ENCODE measurements around the gene TOMM7. TPM values are rescaled to one million over a fixed set of nuclear protein-coding genes. Genes with fewer than 3 reads are reported as not detected.

TOMM7 gene
- total RNA-seq, 3 donors from 2014 or later (not counting 1 experiment from before 2014, with no cell fraction given), result 194 to 286 (median 269) TPM

DNA sequence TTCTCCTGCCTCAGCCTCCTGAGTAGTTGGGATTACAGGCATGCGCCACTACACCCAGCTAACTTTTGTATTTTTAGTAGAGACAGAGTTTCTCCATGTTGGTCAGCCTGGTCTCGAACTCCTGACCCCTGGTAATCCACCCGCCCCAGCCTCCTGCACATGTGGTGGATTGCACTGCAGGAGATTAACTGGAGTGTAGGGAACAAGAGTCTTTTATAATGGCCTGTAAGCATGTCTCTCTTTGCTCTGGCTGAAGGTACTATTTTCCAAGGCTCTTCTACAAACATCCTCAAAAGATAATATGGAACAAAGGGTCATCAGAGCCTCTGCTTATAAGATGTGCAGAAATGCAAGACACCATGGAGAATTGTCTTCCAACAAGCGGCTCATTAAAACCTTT, 3.2 kb downstream of the TOMM7 start:
- Mint-ChIP-seq H3K4me1 (peaks cover 39 to 52% of the 10 kb centered on the region in 2 donors), H3K27me3 (ENCODE audit: low read depth in 2 of 2) (peaks cover 0 to 9% of the 10 kb centered on the region in 2 donors), H3K36me3 (no peaks in the 10 kb centered on the region), H3K27ac (peak overlapping the region in 1 of 2 donors; percentile 10), H3K4me3 (peak overlapping the region; percentile 7), H3K9me3 (no peaks in the 10 kb centered on the region)
- no peaks in the 10 kb centered on the region for H3K9me3 ChIP-seq (ENCODE audit: control insufficient read depth, insufficient read depth, low read length)
- H3K36me3 ChIP-seq (ENCODE audit: control insufficient read depth, insufficient read depth, low read length), result peaks cover 26% of the 10 kb centered on the region
- ATAC-seq (no peak), DNase-seq (no peak)
- intact Hi-C loops (cut with micrococcal nuclease), result no loop called here
- TF ChIP-seq, protein P1, sequence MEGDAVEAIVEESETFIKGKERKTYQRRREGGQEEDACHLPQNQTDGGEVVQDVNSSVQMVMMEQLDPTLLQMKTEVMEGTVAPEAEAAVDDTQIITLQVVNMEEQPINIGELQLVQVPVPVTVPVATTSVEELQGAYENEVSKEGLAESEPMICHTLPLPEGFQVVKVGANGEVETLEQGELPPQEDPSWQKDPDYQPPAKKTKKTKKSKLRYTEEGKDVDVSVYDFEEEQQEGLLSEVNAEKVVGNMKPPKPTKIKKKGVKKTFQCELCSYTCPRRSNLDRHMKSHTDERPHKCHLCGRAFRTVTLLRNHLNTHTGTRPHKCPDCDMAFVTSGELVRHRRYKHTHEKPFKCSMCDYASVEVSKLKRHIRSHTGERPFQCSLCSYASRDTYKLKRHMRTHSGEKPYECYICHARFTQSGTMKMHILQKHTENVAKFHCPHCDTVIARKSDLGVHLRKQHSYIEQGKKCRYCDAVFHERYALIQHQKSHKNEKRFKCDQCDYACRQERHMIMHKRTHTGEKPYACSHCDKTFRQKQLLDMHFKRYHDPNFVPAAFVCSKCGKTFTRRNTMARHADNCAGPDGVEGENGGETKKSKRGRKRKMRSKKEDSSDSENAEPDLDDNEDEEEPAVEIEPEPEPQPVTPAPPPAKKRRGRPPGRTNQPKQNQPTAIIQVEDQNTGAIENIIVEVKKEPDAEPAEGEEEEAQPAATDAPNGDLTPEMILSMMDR (IDR thresholded peaks at IDR 0.05), result no peak
- H3K27me3 ChIP-seq (ENCODE audit: control insufficient read depth, insufficient read depth, low read length), result no peaks in the 10 kb centered on the region
- WGBS (ENCODE audit: insufficient coverage), result 98% methylated on average over 4 of the region's 4 CpGs
- no peak overlapping the region for H3K27ac ChIP-seq (ENCODE audit: low read length)
- no peak overlapping the region for H3K4me3 ChIP-seq (ENCODE audit: low read length)
- H3K4me1 ChIP-seq (ENCODE audit: control insufficient read depth, insufficient read depth, low read length), result peaks cover 13% of the 10 kb centered on the region

DNA sequence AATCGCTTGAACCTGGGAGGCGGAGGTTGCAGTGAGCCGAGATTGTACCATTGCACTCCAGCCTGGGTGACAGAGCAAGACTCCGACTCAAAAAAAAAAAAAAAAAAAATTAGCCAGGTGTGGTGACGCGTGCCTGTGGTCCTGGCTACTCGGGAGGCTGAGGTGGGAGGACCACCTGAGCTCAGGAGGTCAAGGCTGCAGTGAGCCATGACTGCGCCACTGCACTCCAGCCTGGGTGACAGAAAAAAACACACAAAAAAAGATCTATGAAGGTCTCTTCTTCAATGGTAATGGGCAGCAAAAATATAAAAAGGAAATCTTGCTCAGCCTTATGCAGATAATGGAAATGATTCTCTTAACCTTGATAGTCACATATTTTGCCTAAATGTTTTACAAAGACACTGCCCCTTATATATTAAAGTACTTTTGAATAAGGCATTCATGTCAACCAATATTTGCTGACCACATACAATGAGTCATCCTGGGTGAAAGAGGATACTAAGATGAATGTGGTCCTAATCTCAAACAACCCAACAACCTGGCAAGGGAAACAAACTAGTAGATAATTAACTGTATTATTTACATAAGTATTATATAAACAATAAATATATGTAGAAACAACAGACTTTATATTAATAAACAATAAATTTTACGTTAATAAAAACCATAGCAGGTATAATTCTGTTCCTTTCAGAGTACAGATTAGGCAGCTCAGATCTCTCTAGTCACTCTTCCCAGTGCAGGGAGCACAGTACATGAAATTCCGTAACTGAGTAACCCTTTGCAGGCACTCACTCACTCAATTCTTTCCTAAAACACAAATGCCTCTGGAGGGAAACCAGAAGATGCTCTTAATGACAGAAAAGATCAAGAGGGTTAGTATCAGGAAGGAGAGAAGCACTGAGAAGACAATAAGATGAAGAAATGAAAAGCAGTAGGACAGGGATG, 8.1 kb downstream of the TOMM7 start:
- Mint-ChIP-seq H3K27me3 (ENCODE audit: low read depth in 2 of 2) (no peaks in the 10 kb centered on the region), H3K36me3 (peaks cover 17% of the 10 kb centered on the region), H3K4me1 (peaks cover 5 to 18% of the 10 kb centered on the region in 2 donors), H3K4me3 (no peak overlapping the region), H3K9me3 (no peaks in the 10 kb centered on the region), H3K27ac (no peak overlapping the region)
- intact Hi-C loops (cut with micrococcal nuclease), result no loop called here
- no peak for DNase-seq
- no peak overlapping the region for H3K4me3 ChIP-seq (ENCODE audit: low read length)
- no peaks in the 10 kb centered on the region for H3K9me3 ChIP-seq (ENCODE audit: control insufficient read depth, insufficient read depth, low read length)
- peaks cover 48% of the 10 kb centered on the region for H3K36me3 ChIP-seq (ENCODE audit: control insufficient read depth, insufficient read depth, low read length)
- H3K27me3 ChIP-seq (ENCODE audit: control insufficient read depth, insufficient read depth, low read length), result no peaks in the 10 kb centered on the region
- TF ChIP-seq, protein P1 (IDR thresholded peaks at IDR 0.05), result no peak
- no peaks in the 10 kb centered on the region for H3K4me1 ChIP-seq (ENCODE audit: control insufficient read depth, insufficient read depth, low read length)
- H3K27ac ChIP-seq (ENCODE audit: low read length), result no peak overlapping the region
- ATAC-seq, result no peak
- WGBS (ENCODE audit: insufficient coverage), result 91% methylated on average over 10 of the region's 10 CpGs

GRCh38 chr7:22812353-22812752, 10.3 kb downstream of the TOMM7 start:
- Histone ChIP-seq H3K36me3 (ENCODE audit: control insufficient read depth, insufficient read depth, low read length) (peaks cover 43% of the 10 kb centered on the region), H3K27me3 (ENCODE audit: control insufficient read depth, insufficient read depth, low read length) (no peaks in the 10 kb centered on the region), H3K4me3 (ENCODE audit: low read length) (no peak overlapping the region), H3K9me3 (ENCODE audit: control insufficient read depth, insufficient read depth, low read length) (no peaks in the 10 kb centered on the region), H3K4me1 (ENCODE audit: control insufficient read depth, insufficient read depth, low read length) (no peaks in the 10 kb centered on the region), H3K27ac (ENCODE audit: low read length) (no peak overlapping the region)
- Mint-ChIP-seq H3K4me3 (no peak overlapping the region), H3K4me1 (peaks cover 5 to 13% of the 10 kb centered on the region in 2 donors), H3K27ac (no peak overlapping the region), H3K27me3 (ENCODE audit: low read depth in 2 of 2) (no peaks in the 10 kb centered on the region), H3K9me3 (no peaks in the 10 kb centered on the region), H3K36me3 (peaks cover 17% of the 10 kb centered on the region)
- TF ChIP-seq, protein P1 (IDR thresholded peaks at IDR 0.05), result no peak
- no peak for DNase-seq
- intact Hi-C loops (cut with micrococcal nuclease), result no loop called here
- 94% methylated on average over 2 of the region's 3 CpGs for WGBS (ENCODE audit: insufficient coverage)
- no peak for ATAC-seq

All from natural killer cell (primary cell).